ENCODE results near the gene CLEC6A.
"Not testable (repeated sequence)": the region's sequence is repeated elsewhere in the genome, so short reads cannot be mapped to it uniquely, and the experiment has no call there.

Gene CLEC6A

DNA sequence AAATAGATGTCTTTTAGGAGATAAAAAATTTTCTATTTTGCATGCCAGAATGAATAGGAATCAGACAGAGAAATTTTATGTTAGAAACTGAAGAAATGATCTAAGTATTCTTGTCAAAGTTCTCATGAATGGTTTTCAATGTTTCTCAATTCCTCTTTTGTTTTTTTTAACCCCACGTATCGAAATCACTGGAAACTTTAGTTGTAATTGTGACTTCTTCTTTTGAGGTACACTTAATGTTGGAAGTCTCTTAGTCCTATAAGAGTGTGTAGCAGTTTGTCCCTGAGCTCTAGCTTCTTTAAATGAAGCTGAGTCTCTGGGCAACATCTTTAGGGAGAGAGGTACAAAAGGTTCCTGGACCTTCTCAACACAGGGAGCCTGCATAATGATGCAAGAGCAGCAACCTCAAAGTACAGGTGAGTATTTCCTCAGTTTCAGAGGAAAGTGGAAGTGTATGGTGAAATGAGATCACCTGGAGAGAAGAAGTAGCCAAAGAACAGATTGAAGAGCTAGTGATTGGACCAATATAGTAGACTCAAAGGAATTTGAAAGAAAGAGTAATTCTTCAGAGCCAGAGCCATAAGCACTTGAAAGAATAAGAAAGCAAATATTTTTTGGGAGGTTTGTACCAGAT is at the start of gene CLEC6A:
Gene CLEC6A, plus strand, starts transcription at position 236 of the 634 bp plus-strand sequence. Its CDS starts 150 bp downstream, at position 386.
- H3K9me3 Mint-ChIP-seq = peaks cover 0 to 4% of the 10 kb centered on the region in 2 donors
- H3K4me3 Mint-ChIP-seq = no peak within 1 kb of the TSS
- H3K36me3 Mint-ChIP-seq = no peaks in the 10 kb centered on the region
- DNase-seq = no peak
- H3K27me3 Mint-ChIP-seq = peaks cover 40 to 52% of the 10 kb centered on the region in 2 donors
- peaks cover 7 to 10% of the 10 kb centered on the region in 2 donors for H3K4me1 Mint-ChIP-seq
- H3K27ac Mint-ChIP-seq = no peak within 1 kb of the TSS
- peak; percentile 45 to 60 for ATAC-seq (replicated peaks)

DNA sequence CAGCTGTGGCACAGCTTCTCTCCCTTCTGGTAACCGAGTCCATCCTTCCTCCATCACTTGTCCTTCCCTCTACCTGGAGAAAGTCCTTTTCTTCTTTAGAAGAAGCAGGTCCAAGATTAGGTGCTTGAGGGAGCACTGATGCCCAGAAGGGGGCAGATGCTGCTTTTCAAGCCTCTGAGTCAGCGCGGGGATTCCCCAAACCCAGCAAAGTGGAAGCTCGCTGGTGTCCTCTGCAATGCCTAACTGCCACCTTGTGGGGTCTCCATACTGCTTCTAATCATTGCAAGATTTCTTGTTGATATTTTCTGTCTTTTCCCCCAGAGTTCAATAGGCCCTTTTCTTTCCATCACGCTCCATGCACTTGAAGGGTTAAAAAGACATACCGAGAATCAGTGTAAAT is 36.2 kb upstream of the CLEC6A start:
- H3K4me1 Mint-ChIP-seq; H3K27me3 Mint-ChIP-seq; H3K4me3 Mint-ChIP-seq; H3K36me3 Mint-ChIP-seq; H3K9me3 Mint-ChIP-seq; DNase-seq; ATAC-seq (replicated peaks); H3K27ac Mint-ChIP-seq: not testable (repeated sequence)

DNA sequence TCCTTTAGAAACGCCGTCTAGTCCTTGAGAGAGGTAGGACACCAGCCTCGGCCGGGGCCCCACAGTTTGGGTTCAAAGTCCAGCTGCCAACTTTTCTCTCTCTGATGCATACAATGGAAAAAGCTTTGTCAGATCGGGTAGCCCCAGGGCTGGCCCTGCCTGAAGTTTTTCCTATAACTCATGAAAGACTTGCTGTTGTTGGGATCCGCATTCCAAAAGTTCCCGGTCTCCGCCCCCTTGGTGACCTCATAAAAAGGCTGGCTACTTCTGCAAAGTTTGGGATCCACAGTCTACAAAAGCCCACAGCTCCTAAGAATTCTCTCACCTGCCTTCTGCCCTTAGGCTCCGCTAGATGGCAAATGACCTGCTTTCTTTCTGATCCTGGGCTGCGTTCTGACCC is 35.3 kb upstream of the CLEC6A start:
- H3K27me3 Mint-ChIP-seq = no peaks in the 10 kb centered on the region
- DNase-seq (no peak), ATAC-seq (replicated peaks) (no peak)
- H3K27ac Mint-ChIP-seq = no peak overlapping the region
- no peaks in the 10 kb centered on the region for H3K36me3 Mint-ChIP-seq
- H3K4me3 Mint-ChIP-seq = no peak overlapping the region
- no peaks in the 10 kb centered on the region for H3K4me1 Mint-ChIP-seq
- no peaks in the 10 kb centered on the region for H3K9me3 Mint-ChIP-seq

DNA sequence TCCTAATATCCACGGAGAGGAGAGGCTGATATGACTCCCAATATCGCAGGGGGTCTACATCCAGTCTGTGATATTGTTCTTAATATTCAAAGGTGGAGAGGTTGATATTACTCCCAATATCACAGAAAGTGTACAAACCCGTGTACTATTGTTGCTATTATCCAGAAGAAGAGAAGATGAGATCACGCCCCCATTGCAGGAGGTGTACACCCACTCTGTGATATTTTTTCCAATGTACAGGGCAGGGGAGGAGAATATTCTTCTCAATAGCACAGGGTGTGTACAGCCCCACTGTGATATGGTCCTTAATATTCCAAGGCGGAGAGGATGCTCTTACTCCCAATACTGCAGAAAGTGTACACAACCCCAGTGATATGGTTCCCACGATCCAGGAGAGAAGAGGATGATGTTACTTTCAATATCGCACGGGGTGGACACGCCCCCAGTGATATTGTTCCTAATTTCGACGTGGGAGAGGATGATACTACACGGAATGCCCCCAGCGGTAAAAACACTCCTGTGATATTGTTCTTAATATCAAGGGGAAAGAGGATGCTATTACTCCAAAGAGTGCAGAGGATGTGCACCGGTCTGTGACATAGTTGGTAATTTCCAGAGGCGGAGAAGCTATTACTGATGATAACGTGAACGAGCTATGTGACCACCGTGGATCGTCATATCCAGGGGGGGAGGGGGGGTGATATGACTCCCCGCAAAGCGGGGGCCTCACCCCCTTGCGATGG is 11.1 kb upstream of the CLEC6A start:
- H3K27ac Mint-ChIP-seq; H3K9me3 Mint-ChIP-seq; H3K4me1 Mint-ChIP-seq; ATAC-seq (replicated peaks); DNase-seq; H3K36me3 Mint-ChIP-seq; H3K4me3 Mint-ChIP-seq: not testable (repeated sequence)
- peaks cover 8 to 14% of the 10 kb centered on the region in 2 donors for H3K27me3 Mint-ChIP-seq

DNA sequence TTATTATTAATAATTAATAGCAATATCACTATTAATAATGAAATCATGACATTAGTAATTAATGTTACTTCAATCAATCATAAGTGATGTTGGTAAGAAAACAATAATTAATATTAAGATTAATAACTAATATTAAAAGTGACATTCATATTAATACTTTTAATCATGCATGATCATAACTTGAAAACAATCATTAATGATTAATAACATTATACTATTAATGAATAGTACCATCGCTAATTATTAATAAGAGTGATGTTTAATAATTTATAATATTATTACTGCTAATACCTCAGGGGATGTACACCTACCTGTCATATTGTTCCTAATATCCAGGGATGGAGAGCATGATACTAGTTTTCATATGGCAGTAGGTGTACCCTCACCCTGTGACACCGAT is 10.0 kb upstream of the CLEC6A start:
- Mint-ChIP-seq H3K27me3 (peaks cover 8 to 14% of the 10 kb centered on the region in 2 donors), H3K36me3 (no peaks in the 10 kb centered on the region), H3K4me1 (peaks cover 0 to 9% of the 10 kb centered on the region in 2 donors), H3K9me3 (no peaks in the 10 kb centered on the region), H3K4me3 (no peak overlapping the region), H3K27ac (no peak overlapping the region)
- DNase-seq (no peak), ATAC-seq (replicated peaks) (no peak)

DNA sequence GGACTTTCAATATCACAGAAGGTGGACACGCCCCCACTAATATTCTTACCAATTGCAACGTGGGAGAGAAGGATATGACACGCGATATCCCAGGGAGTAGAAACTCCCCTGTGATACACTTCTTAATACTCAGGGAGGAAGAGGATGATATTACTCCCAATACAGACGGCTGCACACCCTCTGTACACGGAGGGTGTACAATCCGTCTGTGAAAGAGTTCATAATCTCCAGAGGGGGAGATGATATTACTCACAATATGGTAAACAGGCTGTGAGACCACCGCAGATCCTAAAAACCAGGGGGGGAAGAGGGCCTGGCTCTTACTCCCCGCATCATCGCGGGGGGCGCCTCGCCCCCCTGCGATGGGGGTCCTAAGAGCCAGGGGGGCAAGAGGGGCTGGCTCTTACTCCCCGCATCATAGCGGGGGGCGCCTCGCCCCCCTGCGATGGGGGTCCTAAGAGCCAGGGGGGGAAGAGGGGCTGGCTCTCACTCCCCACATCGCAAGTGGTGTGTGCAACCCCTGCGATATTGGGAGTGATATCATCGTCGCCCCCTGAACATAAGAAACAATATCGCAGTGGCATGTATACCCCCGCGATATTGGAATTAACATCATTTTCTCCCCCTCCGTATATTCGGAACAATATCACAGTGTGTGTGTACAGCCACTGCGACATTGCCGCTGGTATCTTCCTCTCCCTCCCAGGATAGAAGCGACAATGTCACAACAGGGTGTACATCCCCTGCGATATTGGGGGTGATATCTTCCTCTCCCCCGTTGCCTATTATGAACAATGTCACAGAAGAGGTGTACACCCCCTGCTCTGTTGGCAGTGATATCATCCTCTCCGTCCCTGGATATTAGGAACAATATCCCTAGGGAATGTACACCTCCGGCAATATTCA is 8.9 kb upstream of the CLEC6A start:
- H3K4me1 Mint-ChIP-seq = peaks cover 0 to 9% of the 10 kb centered on the region in 2 donors
- peaks cover 8 to 14% of the 10 kb centered on the region in 2 donors for H3K27me3 Mint-ChIP-seq
- DNase-seq = no peak
- no peaks in the 10 kb centered on the region for H3K9me3 Mint-ChIP-seq
- H3K36me3 Mint-ChIP-seq = no peaks in the 10 kb centered on the region
- ATAC-seq (replicated peaks) = no peak
- H3K4me3 Mint-ChIP-seq = no peak overlapping the region
- H3K27ac Mint-ChIP-seq = no peak overlapping the region

DNA sequence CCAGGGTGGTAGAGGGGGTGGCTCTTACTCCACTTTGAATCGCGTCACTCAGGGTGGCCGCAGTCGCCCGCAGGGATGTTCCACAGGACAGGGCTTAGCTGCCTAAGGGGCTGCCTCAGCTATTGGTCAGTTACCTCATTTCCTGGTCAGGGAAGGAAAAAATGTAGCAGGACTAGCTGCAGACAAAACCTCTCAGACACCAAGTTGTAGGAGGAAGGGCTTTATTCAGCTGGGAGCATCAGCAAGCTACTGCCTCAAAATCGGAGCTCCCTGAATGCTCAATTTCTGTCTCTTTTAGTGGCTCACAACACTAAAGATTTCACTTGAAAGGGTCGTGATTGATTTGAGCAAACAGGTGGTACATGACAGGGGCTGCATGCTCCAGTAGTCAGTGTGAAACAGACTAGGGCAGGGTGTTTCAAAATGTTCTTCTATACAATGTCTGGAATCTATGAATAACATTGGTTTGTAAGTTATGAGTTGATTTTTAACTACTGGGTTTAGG is 6.4 kb upstream of the CLEC6A start:
- H3K4me3 Mint-ChIP-seq = no peak overlapping the region
- DNase-seq = no peak
- no peak overlapping the region for H3K27ac Mint-ChIP-seq
- no peaks in the 10 kb centered on the region for H3K9me3 Mint-ChIP-seq
- ATAC-seq (replicated peaks) = peak in 1 of 2 donors; percentile 29
- peaks cover 0 to 9% of the 10 kb centered on the region in 2 donors for H3K4me1 Mint-ChIP-seq
- H3K36me3 Mint-ChIP-seq = no peaks in the 10 kb centered on the region
- peaks cover 10 to 19% of the 10 kb centered on the region in 2 donors for H3K27me3 Mint-ChIP-seq

DNA sequence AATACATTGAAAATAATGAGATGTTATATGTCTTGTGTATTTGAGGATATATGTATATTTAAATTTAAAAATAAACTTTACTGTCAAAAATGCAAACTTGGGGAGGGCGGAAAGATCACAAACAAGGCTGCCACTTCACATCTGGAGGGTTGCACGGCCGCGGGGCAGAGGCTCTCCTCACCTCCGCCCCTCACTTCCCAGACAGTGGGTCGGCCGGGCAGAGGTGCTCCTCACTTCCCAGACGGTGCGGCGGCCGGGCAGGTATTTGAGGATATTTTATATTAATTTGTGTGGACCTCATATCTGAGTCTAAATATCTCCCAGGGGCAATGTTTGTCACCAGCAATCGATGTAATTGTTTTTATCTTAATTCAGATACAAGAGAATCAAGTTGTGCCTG is 3.7 kb upstream of the CLEC6A start:
- Mint-ChIP-seq H3K4me1 (peaks cover 7 to 19% of the 10 kb centered on the region in 2 donors), H3K27me3 (peaks cover 14 to 24% of the 10 kb centered on the region in 2 donors), H3K27ac (no peak overlapping the region), H3K4me3 (no peak overlapping the region), H3K36me3 (no peaks in the 10 kb centered on the region), H3K9me3 (no peaks in the 10 kb centered on the region)
- no peak for ATAC-seq (replicated peaks)
- no peak for DNase-seq

DNA sequence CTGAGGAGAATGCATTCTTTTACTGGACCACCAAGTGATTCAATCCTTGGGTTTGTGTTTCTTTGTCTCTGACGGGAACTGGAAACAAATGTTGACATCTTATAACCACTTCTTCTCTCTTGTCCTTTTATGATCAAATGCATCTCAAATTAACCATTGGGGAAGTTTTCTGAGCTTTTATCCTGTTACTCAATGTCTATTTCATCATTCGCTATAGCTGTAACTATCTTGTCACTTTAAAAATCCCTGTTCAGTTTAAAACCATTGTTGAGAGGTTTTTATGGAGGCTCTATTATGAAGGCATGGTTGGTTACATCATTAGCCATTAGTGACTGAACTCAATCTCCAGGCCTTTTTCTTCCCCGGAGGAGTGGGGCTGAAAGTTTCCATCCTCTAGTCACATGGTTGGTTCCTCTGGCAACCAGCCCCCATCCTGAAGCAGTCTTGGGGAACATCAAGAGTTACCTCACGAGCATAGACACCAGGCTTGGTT is 2.7 kb upstream of the CLEC6A start:
- Mint-ChIP-seq H3K27me3 (peaks cover 22 to 33% of the 10 kb centered on the region in 2 donors), H3K36me3 (no peaks in the 10 kb centered on the region), H3K9me3 (no peaks in the 10 kb centered on the region), H3K4me3 (no peak overlapping the region), H3K27ac (no peak overlapping the region), H3K4me1 (peaks cover 7 to 19% of the 10 kb centered on the region in 2 donors)
- DNase-seq (no peak), ATAC-seq (replicated peaks) (no peak)

DNA sequence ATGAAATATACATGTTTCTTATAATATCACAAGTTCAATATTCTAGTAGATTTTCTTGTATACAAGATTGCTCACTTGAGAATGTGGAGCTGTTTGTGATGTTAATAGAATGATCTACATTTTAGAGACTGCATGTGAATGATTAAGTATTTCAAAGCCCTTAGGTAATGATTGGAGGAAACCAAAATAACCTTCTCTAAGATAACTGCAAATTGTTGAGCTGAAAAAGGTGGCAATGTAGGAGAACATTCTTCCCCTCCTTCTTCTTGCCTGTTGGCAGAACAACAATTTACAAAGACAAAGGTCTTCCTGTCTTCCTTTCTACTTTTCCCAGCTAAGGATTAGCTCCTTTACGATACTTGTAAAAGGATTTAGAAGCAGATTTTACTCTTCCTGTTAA is 2.0 kb upstream of the CLEC6A start:
- Mint-ChIP-seq H3K4me1 (peaks cover 7 to 19% of the 10 kb centered on the region in 2 donors), H3K27ac (no peak overlapping the region), H3K27me3 (peaks cover 28 to 39% of the 10 kb centered on the region in 2 donors), H3K36me3 (no peaks in the 10 kb centered on the region), H3K4me3 (no peak overlapping the region), H3K9me3 (no peaks in the 10 kb centered on the region)
- ATAC-seq (replicated peaks) (no peak), DNase-seq (no peak)

DNA sequence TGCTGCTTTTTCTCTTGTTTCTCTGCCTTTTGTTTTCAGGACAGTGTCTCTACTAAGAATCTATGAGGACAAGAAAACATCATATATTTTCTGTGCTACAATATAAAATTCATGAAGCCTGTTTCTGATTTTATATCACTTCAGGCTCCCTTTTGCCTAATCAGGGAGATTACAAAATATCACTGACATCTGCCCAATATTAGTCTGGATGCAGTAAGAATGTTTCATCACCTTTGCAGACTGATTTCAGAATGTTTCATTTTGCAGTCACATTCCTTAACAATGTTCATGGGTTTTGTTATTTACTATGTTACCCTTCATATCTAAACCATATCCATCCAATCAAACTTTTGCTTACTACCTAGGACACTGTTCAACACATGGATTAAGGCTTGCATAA is 491 bp upstream of the CLEC6A start:
- no peak overlapping the region for H3K27ac Mint-ChIP-seq
- no peaks in the 10 kb centered on the region for H3K36me3 Mint-ChIP-seq
- no peak for DNase-seq
- peaks cover 39 to 50% of the 10 kb centered on the region in 2 donors for H3K27me3 Mint-ChIP-seq
- H3K4me3 Mint-ChIP-seq = no peak overlapping the region
- H3K9me3 Mint-ChIP-seq = peaks cover 0 to 3% of the 10 kb centered on the region in 2 donors
- ATAC-seq (replicated peaks) = no peak
- H3K4me1 Mint-ChIP-seq = peaks cover 7 to 10% of the 10 kb centered on the region in 2 donors

DNA sequence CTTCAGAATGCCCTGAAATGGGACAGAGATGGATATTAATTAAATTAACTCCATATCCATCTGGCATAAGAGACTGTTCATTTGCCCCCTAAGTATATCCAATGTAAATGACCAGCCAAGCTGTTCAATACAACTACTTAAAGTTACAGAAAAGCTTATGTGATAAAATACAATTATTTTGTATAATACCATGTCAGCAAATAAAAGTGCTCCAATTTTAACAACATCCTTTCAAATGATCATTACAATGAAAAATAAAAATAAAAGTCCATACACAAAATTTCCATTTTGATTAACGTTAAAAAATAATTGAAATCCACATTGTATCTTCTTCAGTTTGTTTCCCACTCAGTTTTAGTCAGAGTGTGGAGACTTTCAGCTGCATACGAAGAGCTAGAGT is 5.7 kb downstream of the CLEC6A start:
- H3K4me3 Mint-ChIP-seq = no peak overlapping the region
- peaks cover 0 to 4% of the 10 kb centered on the region in 2 donors for H3K9me3 Mint-ChIP-seq
- H3K27me3 Mint-ChIP-seq = peaks cover 28 to 32% of the 10 kb centered on the region in 2 donors
- no peaks in the 10 kb centered on the region for H3K36me3 Mint-ChIP-seq
- H3K27ac Mint-ChIP-seq = no peak overlapping the region
- no peak for DNase-seq
- no peaks in the 10 kb centered on the region for H3K4me1 Mint-ChIP-seq
- no peak for ATAC-seq (replicated peaks)

DNA sequence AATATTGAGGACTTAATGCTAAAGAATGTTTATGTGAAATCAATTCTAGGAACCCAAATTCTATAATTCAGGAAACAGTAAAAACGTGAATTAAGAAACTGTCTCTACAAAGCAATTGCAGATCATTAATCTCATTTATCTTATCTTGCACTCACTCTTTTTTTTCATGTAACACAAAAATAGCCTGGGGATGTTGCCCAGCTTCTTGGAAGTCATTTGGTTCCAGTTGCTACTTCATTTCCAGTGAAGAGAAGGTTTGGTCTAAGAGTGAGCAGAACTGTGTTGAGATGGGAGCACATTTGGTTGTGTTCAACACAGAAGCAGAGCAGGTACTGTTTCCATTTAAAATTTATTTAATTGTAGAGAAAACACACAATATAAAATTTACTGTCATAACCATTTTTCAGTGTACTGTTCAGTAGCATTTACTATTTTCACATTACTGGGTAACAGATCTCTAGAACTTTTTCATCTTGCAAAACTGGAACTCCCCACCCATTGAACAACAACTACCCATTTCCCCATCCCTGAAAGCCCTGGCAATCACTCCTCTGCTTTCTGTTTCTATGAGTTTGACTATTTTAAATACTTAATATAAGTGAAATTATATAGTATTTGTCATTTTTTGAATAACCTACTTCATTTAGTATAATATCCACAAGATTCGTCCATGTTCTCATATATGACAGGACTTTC is 9.7 kb downstream of the CLEC6A start:
- no peak for DNase-seq
- H3K4me1 Mint-ChIP-seq = no peaks in the 10 kb centered on the region
- H3K4me3 Mint-ChIP-seq = no peak overlapping the region
- H3K27ac Mint-ChIP-seq = no peak overlapping the region
- no peaks in the 10 kb centered on the region for H3K36me3 Mint-ChIP-seq
- ATAC-seq (replicated peaks) = no peak
- H3K9me3 Mint-ChIP-seq = peaks cover 0 to 4% of the 10 kb centered on the region in 2 donors
- H3K27me3 Mint-ChIP-seq = peaks cover 24 to 33% of the 10 kb centered on the region in 2 donors

All from stimulated activated naive B cell treated with anti-CD40 and anti-IgM and Interleukin-4, amounts not matched to agents 10 μg/mL and 1 μg/mL and 100 μg/mL, for 72 hours (primary cell).